HG02852 (cell line): Measurements from ENCODE around the gene SH3TC1.
A peak's percentile ranks its signal among the peaks of the same experiment; 100 is the strongest.

ENCODE experiments used
- ATAC-seq: cut with Tn5 transposase; IDR thresholded peaks from one replicate; pipeline ENCODE4 v1.9.1; 2021; ENCODE audit warnings: mild to moderate bottlenecking, moderate library complexity; ENCODE audit not compliant: unreplicated experiment

The SH3TC1 gene

DNA sequence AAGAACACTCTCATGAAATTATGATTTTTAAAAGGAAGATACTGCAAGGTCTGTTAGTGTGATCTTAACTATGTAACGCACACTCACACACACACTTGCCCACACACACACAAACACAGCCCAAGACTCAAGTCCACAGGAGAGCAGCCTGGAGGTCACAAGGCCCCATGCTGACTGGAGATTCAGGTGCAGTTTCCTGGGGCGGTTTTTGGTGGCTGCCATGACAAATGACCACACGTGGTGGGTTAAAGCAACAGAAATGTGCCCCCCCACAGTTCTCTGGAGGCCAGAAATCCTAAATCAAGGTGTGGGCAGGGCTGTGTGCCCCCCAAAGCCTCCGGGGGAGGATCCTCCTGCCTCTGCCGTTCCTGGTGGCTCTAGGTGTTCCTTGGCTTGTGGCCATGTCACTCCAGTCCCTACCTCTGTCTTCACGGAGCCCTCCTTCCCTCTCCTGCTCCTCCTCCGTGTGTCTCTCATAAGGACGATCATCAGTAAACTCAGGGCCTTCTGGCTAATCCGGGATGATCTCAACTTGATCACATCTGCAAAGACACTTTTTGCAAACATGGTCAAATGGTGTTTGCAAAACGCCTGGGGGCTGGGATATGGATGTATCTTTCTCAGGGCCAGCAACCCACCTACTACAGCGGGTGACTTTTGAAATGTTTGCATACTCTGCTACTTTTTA, 60.8 kb downstream of the SH3TC1 start:
- no peak for ATAC-seq

DNA sequence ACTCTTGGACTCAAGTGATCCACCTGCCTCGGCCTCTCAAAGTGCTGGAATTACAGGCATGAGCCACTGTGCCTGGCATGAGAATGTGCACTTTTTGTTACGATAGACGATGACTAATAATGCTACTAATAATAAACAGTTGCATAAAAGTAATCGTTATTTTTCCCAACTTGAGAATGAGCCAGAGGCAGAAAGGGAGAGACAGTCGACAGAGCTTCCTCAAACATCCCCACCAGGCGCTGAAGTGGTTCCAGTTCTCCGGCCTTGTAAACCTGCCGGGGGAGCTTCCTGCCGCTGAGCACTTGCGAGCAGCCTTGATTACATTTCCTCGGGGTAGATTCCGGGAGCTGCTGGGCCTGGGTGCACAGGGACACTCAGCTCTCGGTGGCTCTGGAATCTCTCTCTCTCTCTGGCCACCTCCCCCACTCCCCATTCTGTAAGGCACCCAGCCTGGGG, 61.6 kb downstream of the SH3TC1 start:
- ATAC-seq, result no peak

DNA sequence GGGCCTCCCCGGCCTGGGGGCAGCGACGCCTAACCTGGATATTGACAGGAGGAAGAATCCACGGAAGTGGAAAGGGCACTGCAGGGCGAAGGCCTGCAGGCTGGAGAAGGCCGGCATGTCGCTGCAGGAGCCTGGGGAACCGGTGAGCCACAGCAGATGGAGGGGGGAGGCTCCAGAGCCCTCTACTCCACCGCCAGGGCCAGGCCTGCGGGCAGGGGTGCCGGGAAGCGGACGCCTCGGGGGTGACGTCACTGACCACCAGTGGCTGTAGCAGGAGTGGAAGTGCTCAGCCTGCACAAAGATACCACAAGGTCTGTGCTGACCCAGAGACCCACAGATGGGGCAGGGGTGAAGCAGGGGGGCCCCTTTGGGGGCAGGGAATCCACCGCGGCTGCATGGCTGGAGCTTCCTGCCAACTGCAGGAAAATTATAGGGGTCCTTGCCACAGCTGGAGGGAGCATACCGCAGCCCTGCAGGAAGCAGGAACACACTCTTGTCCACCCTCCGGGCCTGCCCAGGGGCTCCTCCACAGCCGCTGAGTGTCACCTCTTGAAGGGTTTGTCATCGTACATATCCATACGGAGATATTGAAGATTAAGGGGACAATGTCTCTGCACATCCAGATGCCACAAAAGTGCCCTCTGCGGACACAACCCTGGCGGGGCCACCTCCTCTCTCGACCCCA, 62.9 kb downstream of the SH3TC1 start:
- no peak for ATAC-seq

GRCh38 chr4:8262637-8263322, 63.7 kb downstream of the SH3TC1 start:
- ATAC-seq, result no peak

GRCh38 chr4:8263397-8263796, 64.3 kb downstream of the SH3TC1 start:
- no peak for ATAC-seq

GRCh38 chr4:8264106-8264505, 65.0 kb downstream of the SH3TC1 start:
- no peak for ATAC-seq

GRCh38 chr4:8265171-8265929, 66.3 kb downstream of the SH3TC1 start:
- ATAC-seq, result no peak

- no peak for ATAC-seq
Measured at GRCh38 chr4:8266088-8266487, 67.0 kb downstream of the SH3TC1 start.

GRCh38 chr4:8266508-8266907, 67.4 kb downstream of the SH3TC1 start:
- ATAC-seq, result no peak

GRCh38 chr4:8267077-8267476, 68.0 kb downstream of the SH3TC1 start:
- ATAC-seq, result peak; percentile 68

GRCh38 chr4:8268211-8268610, 69.1 kb downstream of the SH3TC1 start:
- ATAC-seq, result no peak

DNA sequence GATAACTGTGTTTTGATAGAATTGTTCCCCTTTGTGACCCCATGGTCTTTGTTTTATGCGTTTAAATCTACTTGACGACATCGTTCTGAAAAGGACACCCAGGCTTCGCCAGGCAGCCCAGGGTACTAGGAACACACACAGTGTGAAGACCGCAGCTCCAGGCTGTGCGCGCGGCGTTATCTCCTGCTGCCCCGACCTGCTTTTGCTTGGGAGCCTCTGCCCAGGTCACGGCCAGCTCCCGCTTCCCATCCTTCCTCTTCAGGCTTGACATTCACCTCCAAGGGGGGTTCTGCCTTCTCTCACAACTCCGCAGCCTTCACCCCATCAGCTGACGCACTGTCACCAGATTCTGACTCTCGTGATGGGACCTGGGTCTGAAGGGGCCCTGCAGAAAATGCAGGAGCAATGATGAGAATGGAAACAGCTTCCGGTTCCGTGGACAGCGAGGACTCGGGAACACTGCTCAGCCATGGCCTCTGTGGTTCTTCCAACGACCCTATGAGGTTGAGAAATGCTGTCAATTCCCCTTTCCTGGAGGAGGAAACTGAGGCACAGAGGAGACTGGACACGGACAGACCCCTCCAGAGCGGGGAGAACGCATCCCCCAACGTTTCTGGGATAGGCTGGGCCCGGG, 69.9 kb downstream of the SH3TC1 start:
- no peak for ATAC-seq

DNA sequence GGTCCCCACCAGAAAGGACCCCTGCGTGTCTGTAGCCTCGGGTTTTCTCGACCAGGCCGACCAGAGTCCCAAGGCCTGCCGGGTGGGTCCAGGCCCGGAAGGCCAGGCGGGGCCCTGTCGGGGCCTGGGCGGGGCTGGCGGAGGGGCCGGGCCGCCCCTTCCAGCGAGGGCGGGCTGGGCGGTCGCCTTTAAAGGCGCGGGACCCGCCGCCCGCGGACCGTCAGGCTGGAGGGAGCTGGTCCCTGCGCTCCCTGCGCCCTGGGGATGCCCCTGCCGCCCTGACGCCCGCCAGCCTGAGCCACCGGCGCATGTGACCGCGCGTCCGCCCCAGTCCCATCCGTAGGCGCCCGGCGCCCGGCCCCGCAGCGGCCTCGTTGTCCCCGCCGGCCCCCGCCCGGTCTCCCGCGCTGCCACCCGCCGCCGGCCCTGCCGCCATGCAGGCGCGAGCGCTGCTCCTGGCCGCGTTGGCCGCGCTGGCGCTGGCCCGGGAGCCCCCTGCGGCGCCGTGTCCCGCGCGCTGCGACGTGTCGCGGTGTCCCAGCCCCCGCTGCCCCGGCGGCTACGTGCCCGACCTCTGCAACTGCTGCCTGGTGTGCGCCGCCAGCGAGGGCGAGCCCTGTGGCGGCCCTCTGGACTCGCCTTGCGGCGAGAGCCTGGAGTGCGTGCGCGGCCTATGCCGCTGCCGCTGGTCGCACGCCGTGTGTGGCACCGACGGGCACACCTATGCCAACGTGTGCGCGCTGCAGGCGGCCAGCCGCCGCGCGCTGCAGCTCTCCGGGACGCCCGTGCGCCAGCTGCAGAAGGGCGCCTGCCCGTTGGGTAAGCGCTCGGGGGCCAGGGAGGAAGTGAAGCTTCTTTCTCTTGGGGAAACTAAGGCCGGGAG, 70.7 kb downstream of the SH3TC1 start, which contains the start of gene HTRA3:
HTRA3 (plus strand) TSS at position 220 of the 883 bp plus-strand sequence; CDS start at position 435, 215 bp downstream.
- no peak for ATAC-seq

GRCh38 chr4:8270418-8270771, 71.3 kb downstream of the SH3TC1 start:
- ATAC-seq, result no peak

- no peak for ATAC-seq
Measured at GRCh38 chr4:8270912-8271815, 72.1 kb downstream of the SH3TC1 start.

DNA sequence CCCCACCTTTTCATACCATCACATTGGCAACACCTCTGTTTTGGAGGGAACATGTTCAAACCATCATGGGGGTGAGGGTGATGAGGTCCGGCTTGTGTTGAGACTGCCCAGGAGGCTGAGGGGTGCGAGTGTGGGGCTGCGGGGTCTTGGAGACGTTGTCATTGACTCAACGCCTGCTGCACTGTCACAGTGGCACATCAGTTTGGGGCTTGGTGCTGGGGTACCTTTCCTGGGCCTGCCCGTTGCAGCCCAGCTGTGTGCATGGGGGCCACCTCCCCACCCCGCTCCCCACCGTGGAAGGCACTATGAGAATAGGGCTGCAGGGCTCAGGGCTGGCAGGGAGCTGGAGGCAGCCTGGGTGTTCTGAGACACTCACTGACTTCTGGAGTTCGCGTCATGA, 72.7 kb downstream of the SH3TC1 start:
- ATAC-seq, result no peak

GRCh38 chr4:8272472-8273428, 73.7 kb downstream of the SH3TC1 start:
- ATAC-seq, result no peak

GRCh38 chr4:8273450-8273849, 74.4 kb downstream of the SH3TC1 start:
- ATAC-seq, result no peak
